Activated CD8-positive, alpha-beta memory T cell treated with anti-CD3 and anti-CD28 coated beads for 36 hours (primary cell): ENCODE results near the gene RRP36. TPM values are rescaled to one million over a fixed set of nuclear protein-coding genes. Genes with fewer than 3 reads are reported as not detected.
"Not testable (repeated sequence)": the region's sequence is repeated elsewhere in the genome, so short reads cannot be mapped to it uniquely, and the experiment has no call there.

Experiments used
- CTCF ChIA-PET: fragments of 350-600 bp; sonication (Branson Sonifier 250); formaldehyde crosslinking; loops from one replicate; lab custom pipeline; 2021; ENCODE audit warnings: antibody characterized with exemption; lab: Charles Lee
- POLR2A ChIA-PET: fragments of 350-600 bp; sonication (Branson Sonifier 250); formaldehyde crosslinking; loops from one replicate; lab custom pipeline; 2021; ENCODE audit warnings: antibody characterized with exemption; lab: Charles Lee
- total RNA-seq, 2 experiments: library from RNA; stranded (reverse); gene quantifications; one replicate each; pipeline ENCODE4 v1.2.3, GENCODE V29; 2021

The RRP36 gene
- total RNA-seq, 2 experiments from 2014 or later: 101 to 103 TPM

- CTCF ChIA-PET: no interaction called here
- POLR2A ChIA-PET: interaction anchor here (1.0 kb wide), 1 partner anchor 29 kb away, joined by 3 read pairs; the partner anchor contains the start of gene CUL7
Measured at GRCh38 chr6:43024436-43024835, 3.0 kb downstream of the RRP36 start.

GRCh38 chr6:43026365-43026764 is 4.9 kb downstream of the RRP36 start:
- POLR2A ChIA-PET: no interaction called here
- CTCF ChIA-PET: interaction anchor here (0.5 to 1.0 kb wide), 2 partner anchors 8 to 11 kb away, joined by 3 read pairs; no protein-coding TSS in a partner anchor

GRCh38 chr6:43029120-43029519 is 7.7 kb downstream of the RRP36 start:
- CTCF ChIA-PET: no interaction called here

GRCh38 chr6:43032326-43032725 is 10.9 kb downstream of the RRP36 start:
- CTCF ChIA-PET: no interaction called here
- POLR2A ChIA-PET: interaction anchor here (0.7 kb wide), 1 partner anchor 53 kb away, joined by 3 read pairs; the partner anchor contains the start of gene PEX6

More at GRCh38 chr6:43029120-43029519, 7.7 kb downstream of the RRP36 start:
- POLR2A ChIA-PET: interaction anchor here (0.7 kb wide), 1 partner anchor 23 kb away, joined by 3 read pairs; no protein-coding TSS in a partner anchor

GRCh38 chr6:43033496-43034189 is 12.2 kb downstream of the RRP36 start:
- POLR2A ChIA-PET: interaction anchor here (0.6 to 0.8 kb wide), 2 partner anchors 13 to 142 kb away, joined by 4 to 10 read pairs; no protein-coding TSS in a partner anchor
- CTCF ChIA-PET: interaction anchor here (1.0 kb wide), 1 partner anchor 24 kb away, joined by 4 read pairs; no protein-coding TSS in a partner anchor

GRCh38 chr6:43034190-43034525 is 12.7 kb downstream of the RRP36 start:
- CTCF ChIA-PET: interaction anchor here (0.7 to 1.0 kb wide), 2 partner anchors 18 to 24 kb away, joined by 3 to 4 read pairs; no protein-coding TSS in a partner anchor
- POLR2A ChIA-PET: no interaction called here

GRCh38 chr6:43035495-43036194 is 14.2 kb downstream of the RRP36 start:
- ChIA-PET POLR2A (interaction anchor here (1.2 kb wide), 1 partner anchor 10 kb away, joined by 3 read pairs; no protein-coding TSS in a partner anchor), CTCF (interaction anchor here (1.3 kb wide), 1 partner anchor 14 kb away, joined by 3 read pairs; the partner anchor contains the start of gene RRP36)

- ChIA-PET CTCF (interaction anchor here (1.3 kb wide), 1 partner anchor 15 kb away, joined by 3 read pairs; the partner anchor contains the start of gene RRP36), POLR2A (no interaction called here)
Measured at GRCh38 chr6:43036712-43037111, 15.3 kb downstream of the RRP36 start.

- ChIA-PET POLR2A (interaction anchor here (0.5 kb wide), 1 partner anchor 15 kb away, joined by 5 read pairs; no protein-coding TSS in a partner anchor), CTCF (interaction anchor here (1.3 kb wide), 1 partner anchor 16 kb away, joined by 3 read pairs; the partner anchor contains the start of gene RRP36)
Measured at GRCh38 chr6:43037197-43037596, 15.8 kb downstream of the RRP36 start.

GRCh38 chr6:43037706-43038105 is 16.3 kb downstream of the RRP36 start:
- ChIA-PET POLR2A (no interaction called here), CTCF (interaction anchor here (1.1 kb wide), 1 partner anchor 140 kb away, joined by 3 read pairs; no protein-coding TSS in a partner anchor)

GRCh38 chr6:43038727-43039126 is 17.3 kb downstream of the RRP36 start:
- ChIA-PET POLR2A (no interaction called here), CTCF (interaction anchor here (1.1 kb wide), 1 partner anchor 139 kb away, joined by 3 read pairs; no protein-coding TSS in a partner anchor)

GRCh38 chr6:43040542-43041257 is 19.3 kb downstream of the RRP36 start:
- CTCF ChIA-PET: no interaction called here
- POLR2A ChIA-PET: interaction anchor here (0.5 kb wide), 1 partner anchor 40 kb away, joined by 4 read pairs; no protein-coding TSS in a partner anchor

GRCh38 chr6:43041475-43041874 is 20.1 kb downstream of the RRP36 start:
- CTCF ChIA-PET, POLR2A ChIA-PET: not testable (repeated sequence)

- CTCF ChIA-PET: no interaction called here
- POLR2A ChIA-PET: no interaction called here
Measured at GRCh38 chr6:43043310-43043709, 21.9 kb downstream of the RRP36 start.

- ChIA-PET POLR2A (interaction anchor here (0.9 kb wide), 1 partner anchor 10 kb away, joined by 3 read pairs; no protein-coding TSS in a partner anchor), CTCF (no interaction called here)
Measured at GRCh38 chr6:43045371-43045930, 24.0 kb downstream of the RRP36 start.

- CTCF ChIA-PET: interaction anchor here (0.5 kb wide), 1 partner anchor 278 kb away, joined by 3 read pairs; no protein-coding TSS in a partner anchor
- POLR2A ChIA-PET: no interaction called here
Measured at GRCh38 chr6:43047998-43048397, 26.6 kb downstream of the RRP36 start.

GRCh38 chr6:43050981-43051380 is 29.6 kb downstream of the RRP36 start:
- CTCF ChIA-PET: no interaction called here
- POLR2A ChIA-PET: no interaction called here

GRCh38 chr6:43052225-43052841 is 30.9 kb downstream of the RRP36 start:
- POLR2A ChIA-PET: no interaction called here
- CTCF ChIA-PET: interaction anchor here (0.7 to 0.8 kb wide), 2 partner anchors 30 to 138 kb away, joined by 3 to 5 read pairs; no protein-coding TSS in a partner anchor
